K562 (cell line): Measurements from ENCODE around the gene IRF2. TPM values are rescaled to one million over a fixed set of nuclear protein-coding genes. Genes with fewer than 3 reads are reported as not detected.

Experiments used
- ATAC-seq: fragments of 200-7000 bp; cut with Tn5 transposase; 3 replicates; pipeline ENCODE4 v1.9.1; 2020; ENCODE audit warnings: moderate library complexity
- BruUV-seq: library from RNA; stranded (reverse); fragments of 400-500 nt; replicated peaks from 2 replicates; lab custom pipeline; 2021; lab: Mats Ljungman, UMichigan
- CTCF ChIA-PET: fragments of 300-600 bp; formaldehyde crosslinking; extraction: SDS; loops from one replicate; lab custom pipeline; 2021; ENCODE audit warnings: low intra/inter-chr PET ratio; lab: Yijun Ruan, JAX
- POLR2A ChIA-PET: fragments of 300-600, 350-650 bp; sonication (Branson Sonifier 250); formaldehyde crosslinking; extraction: SDS; loops from one replicate; lab custom pipeline; 2021; ENCODE audit warnings: antibody characterized with exemption, inconsistent platforms; lab: Yijun Ruan, JAX
- DNase-seq, 4 experiments: peaks; one replicate each; pipeline versions ENCODE4 v3.0.0 to v3.0.0-alpha.2; 2011 to 2018; ENCODE audit warnings: low spot score in 3 of 4, mixed read lengths in 3 of 4; ENCODE audit errors: extremely low read depth in 1 of 4
- FAIRE-seq: peaks from 2 replicates; lab custom pipeline; 2011; peaks lifted over from hg19 to GRCh38; lab: Jason Lieb, UNC
- H2AFZ ChIP-seq: 2 replicates; pipeline ENCODE4 v1.6.0; 2011; ENCODE audit warnings: low read depth, low read length, control low read depth, inconsistent platforms
- H3K27ac ChIP-seq: fragments of 200-600 bp; 3 replicates; pipeline ENCODE4 v1.8.0; 2011; ENCODE audit warnings: low read depth, mild to moderate bottlenecking, control low read depth, inconsistent platforms, low read length, moderate library complexity, mixed read lengths; ENCODE audit errors: extremely low read depth
- H3K27me3 ChIP-seq, 2 experiments: fragments of 300-600 bp in 1 of 2; 2 replicates in 1 of 2; 3 replicates in 1 of 2; pipeline versions ENCODE4 v1.6.0 to v1.8.0; 2011; ENCODE audit warnings: inconsistent platforms in 2 of 2, low read length in 2 of 2, mild to moderate bottlenecking in 1 of 2, mixed read lengths in 1 of 2, moderate library complexity in 1 of 2; ENCODE audit not compliant: control insufficient read depth in 2 of 2, insufficient read depth in 2 of 2
- H3K36me3 ChIP-seq: fragments of 300-600 bp; 3 replicates; pipeline ENCODE4 v1.8.0; 2011; ENCODE audit warnings: mild to moderate bottlenecking, low read length, inconsistent platforms; ENCODE audit not compliant: control insufficient read depth, insufficient read depth
- H3K4me1 ChIP-seq, 2 experiments: fragments of 200-600 bp in 1 of 2; replicated peaks in 1 of 2; 2 replicates in 1 of 2; 3 replicates in 1 of 2; pipeline versions ENCODE4 v1.5.1 to v1.8.0; 2011; ENCODE audit warnings: inconsistent platforms in 2 of 2, low read length in 2 of 2, mild to moderate bottlenecking in 1 of 2, mixed read lengths in 1 of 2, moderate library complexity in 1 of 2; ENCODE audit not compliant: control insufficient read depth in 2 of 2, insufficient read depth in 2 of 2
- H3K4me2 ChIP-seq: 2 replicates; pipeline ENCODE4 v1.6.1; 2011; ENCODE audit warnings: low read length, control low read depth, inconsistent platforms, mixed read lengths; ENCODE audit not compliant: insufficient read depth
- H3K4me3 ChIP-seq: fragments of 200-600 bp; sonication (generic), shearing (Covaris generic); 2 replicates; pipeline ENCODE4 v1.5.1; 2016; ENCODE audit warnings: control low read depth, inconsistent platforms
- H3K79me2 ChIP-seq: fragments of 200-600 bp; 3 replicates; pipeline ENCODE4 v1.8.0; 2011; ENCODE audit warnings: low read length, inconsistent platforms; ENCODE audit not compliant: control insufficient read depth, insufficient read depth
- H3K9ac ChIP-seq, 2 experiments: 2 replicates each; pipeline versions ENCODE4 v1.6.0 to v1.6.1; 2011; ENCODE audit warnings: low read depth in 2 of 2, low read length in 2 of 2, control low read depth in 1 of 2, inconsistent platforms in 1 of 2, mild to moderate bottlenecking in 1 of 2, mixed read lengths in 1 of 2; ENCODE audit not compliant: insufficient read depth in 1 of 2
- H3K9me1 ChIP-seq: one replicate; pipeline ENCODE4 v1.6.0; 2011; ENCODE audit warnings: inconsistent platforms, mild to moderate bottlenecking, low read length, moderate library complexity; ENCODE audit not compliant: control insufficient read depth, insufficient read depth
- H3K9me3 ChIP-seq: replicated peaks from 2 replicates; pipeline ENCODE4 v1.5.1; 2011; ENCODE audit warnings: low read depth, low read length, inconsistent platforms; ENCODE audit not compliant: control insufficient read depth, insufficient read depth
- H4K20me1 ChIP-seq: replicated peaks from 2 replicates; pipeline ENCODE4 v1.6.1; 2011; ENCODE audit warnings: low read length, inconsistent platforms, mixed read lengths; ENCODE audit not compliant: control insufficient read depth, insufficient read depth
- HMGN3 ChIP-seq: IDR thresholded peaks from 2 replicates; pipeline ENCODE4 v1.6.1; 2011; ENCODE audit warnings: borderline replicate concordance, low read depth, mild to moderate bottlenecking, mixed read lengths, low read length; ENCODE audit not compliant: insufficient read length; ENCODE audit errors: extremely low read depth
- MAFF ChIP-seq: IDR thresholded peaks from 2 replicates; pipeline ENCODE4 v1.6.1; 2012; ENCODE audit warnings: low read length, improper control_type of control experiment
- MXI1 ChIP-seq: IDR thresholded peaks from 2 replicates; pipeline ENCODE4 v1.6.1; 2011; ENCODE audit warnings: low read depth, mild to moderate bottlenecking, improper control_type of control experiment, low read length
- NR2F6 ChIP-seq: fragments of 450-650 bp; formaldehyde crosslinking; IDR thresholded peaks from 2 replicates; pipeline ENCODE4 v1.4.0; 2020; ENCODE audit warnings: mild to moderate bottlenecking
- PRDM10 ChIP-seq: fragments of 450-650 bp; IDR thresholded peaks from 2 replicates; pipeline ENCODE4 v1.6.1; 2018; ENCODE audit not compliant: partially characterized antibody
- RFX7 ChIP-seq: fragments of 250-450 bp; sonication (Bioruptor Pico); IDR thresholded peaks from 2 replicates; pipeline ENCODE4 v1.5.1; 2021; ENCODE audit warnings: mild to moderate bottlenecking
- STAG1 ChIP-seq: sonication (generic); formaldehyde crosslinking; IDR thresholded peaks from 2 replicates; pipeline ENCODE4 v1.5.0; 2020; ENCODE audit warnings: missing genetic modification reagents, borderline replicate concordance
- STAT5A ChIP-seq: IDR thresholded peaks from 2 replicates; pipeline ENCODE4 v1.6.1; 2012; ENCODE audit warnings: low read length, inconsistent platforms, borderline replicate concordance
- ZFPM2 ChIP-seq: fragments of 250-450 bp; sonication (Bioruptor Pico); IDR thresholded peaks from 2 replicates; pipeline ENCODE4 v1.5.1; 2022; ENCODE audit warnings: mild to moderate bottlenecking
- ZNF280B ChIP-seq: fragments of 250-450 bp; sonication (Bioruptor Pico); IDR thresholded peaks from 2 replicates; pipeline ENCODE4 v1.5.1; 2021; ENCODE audit warnings: mild to moderate bottlenecking
- ZNF354B ChIP-seq: fragments of 250-450 bp; sonication (Bioruptor Pico); IDR thresholded peaks from 2 replicates; pipeline ENCODE4 v1.4.0; 2020
- ZNF57 ChIP-seq: fragments of 450-650 bp; formaldehyde crosslinking; IDR thresholded peaks from 2 replicates; pipeline ENCODE4 v1.4.0; 2020; ENCODE audit warnings: mild to moderate bottlenecking, moderate library complexity
- WGBS: fragments of 100-300 bp; shearing (Covaris generic); methylation state at CpG from one replicate; pipeline ENCODE4 v1.1.6; 2016; ENCODE audit warnings: low coverage, mixed read lengths; ENCODE audit not compliant: insufficient coverage; ENCODE audit errors: missing lambda C conversion rate; 5-methylcytosine and 5-hydroxymethylcytosine counted together
- in situ Hi-C: fragments of 300-500 bp; cut with MboI; formaldehyde crosslinking; loops from 4 replicates; pipeline ENCODE4 v1.15.0; 2018; ENCODE audit warnings: inconsistent platforms, mixed read lengths
- intact Hi-C: fragments of 100-400 bp; cut with micrococcal nuclease; formaldehyde crosslinking; loops from 2 replicates; pipeline ENCODE4 v1.14.2; 2022
- polyA plus RNA-seq, 8 experiments: library from polyadenylated mRNA; depleted of rRNA in 4 of 8; stranded (reverse) in 5 of 8; unstranded in 3 of 8; fragments of >200 nt; fragmentation: Nextera tagmentation in 2 of 8; fragmentation: Illumina TruSeq in 1 of 8; extraction: Ambion mirVana in 2 of 8; extraction: Trizol in 1 of 8; gene quantifications; 2 replicates each; pipeline versions ENCODE4 v1.2.1 to v1.2.3, GENCODE V29; 2011 to 2014; ENCODE audit warnings: inconsistent platforms in 1 of 8, missing spikeins in 1 of 8
- total RNA-seq, 7 experiments: library from RNA; depleted of rRNA in 6 of 7; stranded (reverse); fragments of >200 nt in 6 of 7; fragmentation: Illumina TruSeq in 2 of 7; extraction: Trizol in 2 of 7; gene quantifications; 2 replicates each; pipeline versions ENCODE4 v1.2.1 to v1.2.3, GENCODE V29; 2011 to 2021; ENCODE audit warnings: low replicate concordance in 1 of 7
- TF ChIP-seq, protein P1 (sequence below): sonication (generic); formaldehyde crosslinking; IDR thresholded peaks from 2 replicates; pipeline ENCODE4 v1.8.0; 2023; ENCODE audit warnings: mild to moderate bottlenecking, missing genetic modification reagents

IRF2 gene
- total and polyA plus RNA-seq, 9 of the 15 experiments (the other 6 are each of a cell fraction or from before 2014, with no cell fraction given) = 7.1 to 17.1 (median 11.3) TPM

DNA sequence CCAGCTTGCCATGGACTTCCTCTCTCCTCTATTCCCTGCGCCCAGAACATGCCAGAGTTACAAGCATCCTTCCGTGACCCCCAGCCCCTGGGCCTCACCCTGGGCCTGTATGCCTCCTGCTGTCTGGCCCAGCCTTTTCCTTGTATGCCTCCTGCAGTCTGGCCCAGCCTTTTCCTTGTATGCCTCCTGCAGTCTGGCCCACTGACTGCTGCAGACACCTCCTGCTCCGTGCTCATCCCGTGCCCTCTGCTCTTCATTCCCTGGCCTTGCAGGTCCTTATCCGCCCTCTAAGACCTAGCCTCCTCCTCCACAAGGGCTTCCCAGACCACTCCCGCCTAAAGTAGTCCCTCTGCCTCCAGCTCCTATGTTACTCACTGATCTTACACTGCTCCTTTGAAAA, 44.2 kb downstream of the IRF2 start:
- H3K9me1 ChIP-seq = no peaks in the 10 kb centered on the region
- 0 out of 4 replicates have a peak overlapping the region, but pooled peaks of 1 of the 2 experiments have one; percentile 7 for H3K9ac ChIP-seq
- ATAC-seq = no peak
- H3K36me3 ChIP-seq = peaks cover 12% of the 10 kb centered on the region; the same call in 2 of the 3 replicates
- in situ Hi-C loops = no loop called here
- no peak overlapping the region for H3K4me2 ChIP-seq
- DNase-seq = no peak
- H2AFZ ChIP-seq = no peak overlapping the region
- H3K27me3 ChIP-seq = no peaks in the 10 kb centered on the region
- H3K4me1 ChIP-seq = peaks cover 0 to 4% of the 10 kb centered on the region in 2 experiments; a peak in 1 of 5 replicates
- no peaks in the 10 kb centered on the region for H3K9me3 ChIP-seq
- CTCF ChIA-PET = no interaction called here
- H3K79me2 ChIP-seq = peaks cover 5% of the 10 kb centered on the region; the same call in 1 of the 3 replicates
- 79% methylated on average over 6 of the region's 6 CpGs for WGBS
- no peak for FAIRE-seq
- BruUV-seq = no TSS peak
- intact Hi-C loops = no loop called here
- POLR2A ChIA-PET = no interaction called here
- H4K20me1 ChIP-seq = peaks cover 5% of the 10 kb centered on the region; the same call in 1 of the 2 replicates
- H3K27ac ChIP-seq = no peak overlapping the region
- no peak overlapping the region for H3K4me3 ChIP-seq
- TF ChIP-seq RFX7 (CRISPR knock-in tag) (no peak), PRDM10 (no peak), ZNF280B (CRISPR knock-in tag) (no peak), HMGN3 (no peak), STAG1 (CRISPR knock-in tag) (no peak), ZNF354B (no peak), NR2F6 (no peak), MAFF (no peak), ZFPM2 (no peak), ZNF57 (no peak), MXI1 (no peak), STAT5A (no peak)
- TF ChIP-seq, protein P1, sequence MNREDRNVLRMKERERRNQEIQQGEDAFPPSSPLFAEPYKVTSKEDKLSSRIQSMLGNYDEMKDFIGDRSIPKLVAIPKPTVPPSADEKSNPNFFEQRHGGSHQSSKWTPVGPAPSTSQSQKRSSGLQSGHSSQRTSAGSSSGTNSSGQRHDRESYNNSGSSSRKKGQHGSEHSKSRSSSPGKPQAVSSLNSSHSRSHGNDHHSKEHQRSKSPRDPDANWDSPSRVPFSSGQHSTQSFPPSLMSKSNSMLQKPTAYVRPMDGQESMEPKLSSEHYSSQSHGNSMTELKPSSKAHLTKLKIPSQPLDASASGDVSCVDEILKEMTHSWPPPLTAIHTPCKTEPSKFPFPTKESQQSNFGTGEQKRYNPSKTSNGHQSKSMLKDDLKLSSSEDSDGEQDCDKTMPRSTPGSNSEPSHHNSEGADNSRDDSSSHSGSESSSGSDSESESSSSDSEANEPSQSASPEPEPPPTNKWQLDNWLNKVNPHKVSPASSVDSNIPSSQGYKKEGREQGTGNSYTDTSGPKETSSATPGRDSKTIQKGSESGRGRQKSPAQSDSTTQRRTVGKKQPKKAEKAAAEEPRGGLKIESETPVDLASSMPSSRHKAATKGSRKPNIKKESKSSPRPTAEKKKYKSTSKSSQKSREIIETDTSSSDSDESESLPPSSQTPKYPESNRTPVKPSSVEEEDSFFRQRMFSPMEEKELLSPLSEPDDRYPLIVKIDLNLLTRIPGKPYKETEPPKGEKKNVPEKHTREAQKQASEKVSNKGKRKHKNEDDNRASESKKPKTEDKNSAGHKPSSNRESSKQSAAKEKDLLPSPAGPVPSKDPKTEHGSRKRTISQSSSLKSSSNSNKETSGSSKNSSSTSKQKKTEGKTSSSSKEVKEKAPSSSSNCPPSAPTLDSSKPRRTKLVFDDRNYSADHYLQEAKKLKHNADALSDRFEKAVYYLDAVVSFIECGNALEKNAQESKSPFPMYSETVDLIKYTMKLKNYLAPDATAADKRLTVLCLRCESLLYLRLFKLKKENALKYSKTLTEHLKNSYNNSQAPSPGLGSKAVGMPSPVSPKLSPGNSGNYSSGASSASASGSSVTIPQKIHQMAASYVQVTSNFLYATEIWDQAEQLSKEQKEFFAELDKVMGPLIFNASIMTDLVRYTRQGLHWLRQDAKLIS = no peak
